ENCODE results near the gene CGB1. TPM values are rescaled to one million over a fixed set of nuclear protein-coding genes. Genes with fewer than 3 reads are reported as not detected.
"Not testable (repeated sequence)": the region's sequence is repeated elsewhere in the genome, so short reads cannot be mapped to it uniquely, and the experiment has no call there.

CGB1 gene
- total RNA-seq (2016; rRNA removed; fragmentation: Illumina TruSeq; extraction: Trizol) (not detected in 2 replicates), polyA plus RNA-seq (2011; rRNA removed) (not detected in 2 replicates), polyA minus RNA-seq (2011; rRNA and poly(A)+ RNA removed; ENCODE audit: low replicate concordance) (not detected in 2 replicates), Bru-seq, nascent RNA (not detected), BruChase-seq, experiment 1, labeled RNA remaining after a 6-hour chase (not detected), BruChase-seq, experiment 2, labeled RNA remaining after a 2-hour chase (not detected)
- total RNA-seq (2016; cell fraction: cytosol; rRNA removed; fragmentation: Illumina TruSeq; extraction: Trizol; ENCODE audit: low read depth), result not detected in 2 replicates
- not detected in 2 replicates for total RNA-seq (2016; cell fraction: insoluble cytoplasmic fraction; rRNA removed; fragmentation: Illumina TruSeq; extraction: Trizol)
- total RNA-seq (2016; cell fraction: membrane; rRNA removed; fragmentation: Illumina TruSeq; extraction: Trizol), result not detected in 2 replicates
- total RNA-seq (2016; cell fraction: nucleus; rRNA removed; fragmentation: Illumina TruSeq; extraction: Trizol), result not detected in 2 replicates
- not detected in 2 replicates for polyA plus RNA-seq (2011; cell fraction: cytosol; rRNA removed)
- not detected in 2 replicates for polyA plus RNA-seq (2011; cell fraction: nucleus; rRNA removed)
- not detected in 2 replicates for polyA plus RNA-seq (2012)
- polyA plus RNA-seq (2016; cell fraction: cytosol; fragmentation: Illumina TruSeq; extraction: Trizol; ENCODE audit: low read depth), result not detected in 2 replicates
- polyA plus RNA-seq (2016; cell fraction: insoluble cytoplasmic fraction; fragmentation: Illumina TruSeq; extraction: Trizol; ENCODE audit: low read depth), result not detected in 2 replicates
- not detected in 2 replicates for polyA plus RNA-seq (2016; cell fraction: membrane; fragmentation: Illumina TruSeq; extraction: Trizol; ENCODE audit: low read depth)
- not detected in 2 replicates for polyA plus RNA-seq (2016; cell fraction: nucleus; fragmentation: Illumina TruSeq; extraction: Trizol; ENCODE audit: insufficient read depth, low read depth)
- polyA minus RNA-seq (2011; cell fraction: cytosol; rRNA and poly(A)+ RNA removed), result not detected in 2 replicates
- polyA minus RNA-seq (2011; cell fraction: nucleus; rRNA and poly(A)+ RNA removed), result not detected in 2 replicates
- long read RNA-seq, experiment 1, result 0 reads
- long read RNA-seq, experiment 2, result 0 reads

- 26% methylated on average over 14 of the region's 18 CpGs for WGBS (ENCODE audit: low lambda C conversion rate)
- FAIRE-seq, result peak; percentile 74
- H3K27ac ChIP-seq (ENCODE audit: extremely low read length, insufficient read depth, low read length); TF ChIP-seq ATF7 (CRISPR knock-in tag; IDR thresholded peaks at IDR 0.05): not testable (repeated sequence)
- TF ChIP-seq ZNF687 (CRISPR knock-in tag; IDR thresholded peaks at IDR 0.05) (0 out of 2 replicates have a peak, but pooled peaks have one; percentile 19), ZFP91 (CRISPR knock-in tag; IDR thresholded peaks at IDR 0.05; ENCODE audit: borderline replicate concordance) (0 out of 2 replicates have a peak, but pooled peaks have one; percentile 16), ATF7 (IDR thresholded peaks at IDR 0.05) (0 out of 2 replicates have a peak, but pooled peaks have one; percentile 18), KDM1A (CRISPR knock-in tag; IDR thresholded peaks at IDR 0.05) (peak; percentile 67; the same call in 1 of the 2 replicates), CTCF (CRISPR knock-in tag; IDR thresholded peaks at IDR 0.05) (peak; percentile 69), NFYC (CRISPR knock-in tag; IDR thresholded peaks at IDR 0.05) (peak; percentile 85), TCF7 (IDR thresholded peaks at IDR 0.05; ENCODE audit: low read depth) (peak; percentile 53; the same call in 1 of the 2 replicates), HOXA3 (CRISPR knock-in tag; IDR thresholded peaks at IDR 0.05) (0 out of 2 replicates have a peak, but pooled peaks have one; percentile 31), RFXAP (CRISPR knock-in tag; IDR thresholded peaks at IDR 0.05; ENCODE audit: borderline replicate concordance) (peak; percentile 74; the same call in 1 of the 2 replicates), ATF2 (CRISPR knock-in tag; IDR thresholded peaks at IDR 0.05) (peak; percentile 47; the same call in 1 of the 2 replicates)
Observed at GRCh38 chr19:49036815-49037214, at the start of gene CGB1. TSS of gene CGB1 (minus strand) at chr19:49036895. CDS start at chr19:49036711, 184 bp downstream.

More at GRCh38 chr19:49036815-49037214, at the start of gene CGB1:
- BruUV-seq (replicated peaks); CTCF ChIA-PET (ENCODE audit: low intra/inter-chr PET ratio, low total read pairs); H3K9me3 ChIP-seq (ENCODE audit: low read length); H3K4me2 ChIP-seq (ENCODE audit: low read depth, low read length); H3K9ac ChIP-seq (ENCODE audit: insufficient read depth, low read depth, low read length); H2AFZ ChIP-seq (ENCODE audit: low read length); H3K4me1 ChIP-seq (ENCODE audit: insufficient read depth, low read length); H3K27me3 ChIP-seq (ENCODE audit: control insufficient read depth in 1 of 2, insufficient read depth in 2 of 2, low read length in 2 of 2); POLR2A ChIA-PET; H4K20me1 ChIP-seq (ENCODE audit: insufficient read depth, low read length); H3K79me2 ChIP-seq (ENCODE audit: insufficient read depth, low read length); H3K36me3 ChIP-seq (replicated peaks in 1 of 2; ENCODE audit: control insufficient read depth in 1 of 2, insufficient read depth in 2 of 2, low read length in 2 of 2); intact Hi-C loops (cut with micrococcal nuclease; ENCODE audit: unreplicated experiment); H3K4me3 ChIP-seq (replicated peaks in 1 of 3; ENCODE audit: insufficient read depth in 1 of 3, low read depth in 2 of 3, low read length in 3 of 3); in situ Hi-C loops (cut with HindIII; ENCODE audit: extremely low pct_ligation_motif_present, low pct_unique_long_range_greater_than_20kb): not testable (repeated sequence)
- DNase-seq (ENCODE audit: low spot score) (peak; percentile 72), ATAC-seq (peak; percentile 74)
